Measurements from ENCODE around the gene NFATC3. TPM values are rescaled to one million over a fixed set of nuclear protein-coding genes. Genes with fewer than 3 reads are reported as not detected.

NFATC3 gene
- total RNA-seq, 4 donors from 2014 or later = 27.5 to 107 (median 41.6) TPM

- H3K36me3 ChIP-seq = no peaks in the 10 kb centered on the region
- in situ Hi-C loops (cut with MboI; ENCODE audit: low pct_ligation_motif_present in 1 of 4, low pct_unique_long_range_greater_than_20kb in 1 of 4, low sequenced_read_pairs in 3 of 4) (no loop called here), intact Hi-C loops (cut with DNase I; ENCODE audit: low total_unique reads) (no loop called here)
- DNase-seq = peak; percentile 55
- peaks cover 6 to 61% (median 24%) of the 10 kb centered on the region in 4 donors for H3K4me1 ChIP-seq
- WGBS, 2 donors (ENCODE audit: low coverage in 1 of 2) = 28 to 62% methylated on average over 4 of the region's 4 CpGs
- H3K27ac ChIP-seq = peak overlapping the region; percentile 4 to 64 (median 60)
- H3K4me3 ChIP-seq = no peak overlapping the region
- H3K27me3 ChIP-seq = no peaks in the 10 kb centered on the region
- TF ChIP-seq EP300 (IDR thresholded peaks at IDR 0.05; ENCODE audit: low read depth) (no peak), CTCF (IDR thresholded peaks at IDR 0.05) (no peak), POLR2A (IDR thresholded peaks at IDR 0.05) (no peak), POLR2AphosphoS5 (IDR thresholded peaks at IDR 0.05) (no peak)
- H3K9me3 ChIP-seq = no peaks in the 10 kb centered on the region
Measured at GRCh38 chr16:68272507-68273209, 187.5 kb downstream of the NFATC3 start.

GRCh38 chr16:68273459-68273858 is 188.3 kb downstream of the NFATC3 start:
- Histone ChIP-seq H3K4me3 (no peak overlapping the region), H3K27ac (peak overlapping the region in 1 of 4 donors; percentile 62), H3K4me1 (peaks cover 0 to 53% (median 17%) of the 10 kb centered on the region in 4 donors), H3K9me3 (no peaks in the 10 kb centered on the region), H3K36me3 (no peaks in the 10 kb centered on the region), H3K27me3 (no peaks in the 10 kb centered on the region)
- no peak for TF ChIP-seq POLR2AphosphoS5 (IDR thresholded peaks at IDR 0.05)
- TF ChIP-seq POLR2A (IDR thresholded peaks at IDR 0.05) = no peak
- no peak for TF ChIP-seq EP300 (IDR thresholded peaks at IDR 0.05; ENCODE audit: low read depth)
- no peak for TF ChIP-seq CTCF (IDR thresholded peaks at IDR 0.05)
- intact Hi-C loops (cut with DNase I; ENCODE audit: low total_unique reads) (no loop called here), in situ Hi-C loops (cut with MboI; ENCODE audit: low pct_ligation_motif_present in 1 of 4, low pct_unique_long_range_greater_than_20kb in 1 of 4, low sequenced_read_pairs in 3 of 4) (no loop called here)
- no peak for DNase-seq
- WGBS, 2 donors (ENCODE audit: low coverage in 1 of 2) = 94% methylated on average over 5 of the region's 5 CpGs; no CpG with 5 or more reads in 1 of the 2 donors

- 66 to 84% methylated on average over 4 to 8 of the region's 8 CpGs for WGBS, 2 donors (ENCODE audit: low coverage in 1 of 2)
- TF ChIP-seq CTCF (IDR thresholded peaks at IDR 0.05) (no peak), EP300 (IDR thresholded peaks at IDR 0.05; ENCODE audit: low read depth) (no peak), POLR2AphosphoS5 (IDR thresholded peaks at IDR 0.05) (no peak), POLR2A (IDR thresholded peaks at IDR 0.05) (no peak)
- intact Hi-C loops (cut with DNase I; ENCODE audit: low total_unique reads) = no loop called here
- in situ Hi-C loops (cut with MboI; ENCODE audit: low pct_ligation_motif_present in 1 of 4, low pct_unique_long_range_greater_than_20kb in 1 of 4, low sequenced_read_pairs in 3 of 4) = no loop called here
- H3K27ac ChIP-seq = no peak overlapping the region
- no peaks in the 10 kb centered on the region for H3K27me3 ChIP-seq
- H3K9me3 ChIP-seq = no peaks in the 10 kb centered on the region
- peaks cover 0 to 48% (median 16%) of the 10 kb centered on the region in 4 donors for H3K4me1 ChIP-seq
- H3K36me3 ChIP-seq = no peaks in the 10 kb centered on the region
- no peak overlapping the region for H3K4me3 ChIP-seq
- no peak for DNase-seq
Measured at GRCh38 chr16:68273896-68274295, 188.7 kb downstream of the NFATC3 start.

- Histone ChIP-seq H3K27me3 (no peaks in the 10 kb centered on the region), H3K27ac (peak overlapping the region in 1 of 4 donors; percentile 60), H3K36me3 (no peaks in the 10 kb centered on the region), H3K4me1 (peaks cover 0 to 46% (median 14%) of the 10 kb centered on the region in 4 donors), H3K9me3 (no peaks in the 10 kb centered on the region), H3K4me3 (no peak overlapping the region)
- in situ Hi-C loops (cut with MboI; ENCODE audit: low pct_ligation_motif_present in 1 of 4, low pct_unique_long_range_greater_than_20kb in 1 of 4, low sequenced_read_pairs in 3 of 4) = no loop called here
- 88% methylated on average over 4 of the region's 4 CpGs; no CpG with 5 or more reads in 1 of the 2 donors for WGBS, 2 donors (ENCODE audit: low coverage in 1 of 2)
- intact Hi-C loops (cut with DNase I; ENCODE audit: low total_unique reads) = no loop called here
- no peak for TF ChIP-seq CTCF (IDR thresholded peaks at IDR 0.05)
- no peak for TF ChIP-seq POLR2AphosphoS5 (IDR thresholded peaks at IDR 0.05)
- no peak for TF ChIP-seq POLR2A (IDR thresholded peaks at IDR 0.05)
- no peak for DNase-seq
Measured at GRCh38 chr16:68274441-68274840, 189.3 kb downstream of the NFATC3 start.
